WTC11 (cell line): ENCODE data around the gene ABCC9. TPM values are rescaled to one million over a fixed set of nuclear protein-coding genes. Genes with fewer than 3 reads are reported as not detected.

Experiments used
- ATAC-seq: fragments of 200-7000 bp; cut with Tn5 transposase; 2 replicates; pipeline ENCODE4 v1.10.0; 2021; ENCODE audit warnings: mild to moderate bottlenecking, moderate library complexity
- CTCF ChIA-PET: fragments of 300-600 bp; sonication (Branson Sonifier 250); formaldehyde crosslinking; loops from one replicate; lab custom pipeline; 2021; ENCODE audit warnings: antibody characterized with exemption; lab: Charles Lee
- POLR2A ChIA-PET: fragments of 350-600 bp; sonication (Branson Sonifier 250); formaldehyde crosslinking; loops from one replicate; lab custom pipeline; 2021; ENCODE audit warnings: antibody characterized with exemption; lab: Charles Lee
- DNase-seq: peaks from one replicate; pipeline ENCODE4 v3.0.0; 2021; ENCODE audit warnings: low spot score
- H3K27ac Mint-ChIP-seq: 2 replicates; pipeline ENCODE4 v1.8.0; 2021; ENCODE audit warnings: mixed read lengths
- H3K27me3 Mint-ChIP-seq: 2 replicates; pipeline ENCODE4 v1.8.0; 2021; ENCODE audit warnings: low read depth, mild to moderate bottlenecking, moderate library complexity, mixed read lengths
- H3K36me3 Mint-ChIP-seq: 2 replicates; pipeline ENCODE4 v1.8.0; 2021; ENCODE audit warnings: mixed read lengths
- H3K4me1 Mint-ChIP-seq: 2 replicates; pipeline ENCODE4 v1.8.0; 2022; ENCODE audit warnings: mixed read lengths
- H3K4me3 Mint-ChIP-seq: 2 replicates; pipeline ENCODE4 v1.8.0; 2021; ENCODE audit warnings: mild to moderate bottlenecking, moderate library complexity, mixed read lengths
- H3K9me3 Mint-ChIP-seq: 2 replicates; pipeline ENCODE4 v1.8.0; 2021; ENCODE audit warnings: mixed read lengths
- AR ChIP-seq: fragments of 250-450 bp; sonication (Bioruptor Pico); IDR thresholded peaks from 2 replicates; pipeline ENCODE4 v1.9.0; 2021; ENCODE audit warnings: mild to moderate bottlenecking
- ATF6 ChIP-seq: sonication (generic); formaldehyde crosslinking; IDR thresholded peaks from 2 replicates; pipeline ENCODE4 v1.8.1; 2023; ENCODE audit warnings: mild to moderate bottlenecking, missing genetic modification reagents
- CBFB ChIP-seq: sonication (generic); formaldehyde crosslinking; IDR thresholded peaks from 2 replicates; pipeline ENCODE4 v1.8.1; 2022; ENCODE audit warnings: mild to moderate bottlenecking, low read depth, missing genetic modification reagents
- CTCF ChIP-seq: fragments of 200-600 bp; IDR thresholded peaks from 2 replicates; pipeline ENCODE4 v1.8.0; 2022; ENCODE audit warnings: antibody characterized with exemption
- E2F1 ChIP-seq: sonication (generic); formaldehyde crosslinking; IDR thresholded peaks from 2 replicates; pipeline ENCODE4 v1.8.0; 2022; ENCODE audit warnings: mild to moderate bottlenecking, missing genetic modification reagents
- ETV6 ChIP-seq: sonication (generic); formaldehyde crosslinking; IDR thresholded peaks from 2 replicates; pipeline ENCODE4 v1.8.1; 2022; ENCODE audit warnings: mild to moderate bottlenecking, missing genetic modification reagents
- FOXK1 ChIP-seq: sonication (generic); formaldehyde crosslinking; IDR thresholded peaks from 2 replicates; pipeline ENCODE4 v1.8.0; 2022; ENCODE audit warnings: mild to moderate bottlenecking, moderate library complexity, missing genetic modification reagents
- GRHL2 ChIP-seq: fragments of 250-450 bp; sonication (Bioruptor Pico); IDR thresholded peaks from 2 replicates; pipeline ENCODE4 v1.8.0; 2022; ENCODE audit warnings: mild to moderate bottlenecking, moderate library complexity; ENCODE audit not compliant: insufficient replicate concordance, severe bottlenecking
- IRF2 ChIP-seq: sonication (generic); formaldehyde crosslinking; IDR thresholded peaks from 2 replicates; pipeline ENCODE4 v1.8.0; 2022; ENCODE audit warnings: low read depth, missing genetic modification reagents, borderline replicate concordance
- MXD4 ChIP-seq: fragments of 250-450 bp; sonication (Bioruptor Pico); IDR thresholded peaks from 2 replicates; pipeline ENCODE4 v1.8.0; 2021; ENCODE audit warnings: mild to moderate bottlenecking, moderate library complexity, borderline replicate concordance
- NR2C2 ChIP-seq: sonication (generic); formaldehyde crosslinking; IDR thresholded peaks from 2 replicates; pipeline ENCODE4 v1.8.0; 2022; ENCODE audit warnings: mild to moderate bottlenecking, missing genetic modification reagents
- OVOL2 ChIP-seq: fragments of 250-450 bp; sonication (Bioruptor Pico); IDR thresholded peaks from 2 replicates; pipeline ENCODE4 v1.9.0; 2021; ENCODE audit warnings: mild to moderate bottlenecking, borderline replicate concordance
- STAT6 ChIP-seq: sonication (generic); formaldehyde crosslinking; conservative IDR thresholded peaks from 2 replicates; pipeline ENCODE4 v1.8.1; 2023; ENCODE audit warnings: mild to moderate bottlenecking, low read depth, missing genetic modification reagents, moderate library complexity
- TEAD4 ChIP-seq: sonication (generic); formaldehyde crosslinking; IDR thresholded peaks from 2 replicates; pipeline ENCODE4 v1.8.0; 2022; ENCODE audit warnings: mild to moderate bottlenecking, missing genetic modification reagents
- TP53 ChIP-seq: sonication (generic); formaldehyde crosslinking; IDR thresholded peaks from 2 replicates; pipeline ENCODE4 v1.8.1; 2023; ENCODE audit warnings: mild to moderate bottlenecking, missing genetic modification reagents
- USF2 ChIP-seq: sonication (generic); formaldehyde crosslinking; IDR thresholded peaks from 2 replicates; pipeline ENCODE4 v1.8.1; 2023; ENCODE audit warnings: mild to moderate bottlenecking, missing genetic modification reagents, moderate library complexity
- ZNF138 ChIP-seq: sonication (generic); formaldehyde crosslinking; conservative IDR thresholded peaks from 2 replicates; pipeline ENCODE4 v1.8.1; 2022; ENCODE audit warnings: mild to moderate bottlenecking, moderate library complexity, missing genetic modification reagents
- ZNF232 ChIP-seq: sonication (generic); formaldehyde crosslinking; IDR thresholded peaks from 2 replicates; pipeline ENCODE4 v1.8.0; 2022; ENCODE audit warnings: mild to moderate bottlenecking, missing genetic modification reagents
- total RNA-seq: library from RNA; stranded (reverse); gene quantifications from 3 replicates; pipeline ENCODE4 v1.2.3, GENCODE V29; 2021

The ABCC9 gene
- total RNA-seq, 1 experiment from 2014 or later = 0.04 TPM

- ATAC-seq (peak; percentile 40; the same call in 1 of the 2 replicates), DNase-seq (no peak)
- Mint-ChIP-seq H3K9me3 (no peaks in the 10 kb centered on the region), H3K27ac (no peak overlapping the region), H3K36me3 (no peaks in the 10 kb centered on the region), H3K4me3 (peak overlapping the region; percentile 5), H3K27me3 (peaks cover 52% of the 10 kb centered on the region), H3K4me1 (peaks cover 19% of the 10 kb centered on the region)
- ChIA-PET CTCF (interaction anchor here (0.6 kb wide), 1 partner anchor 424 kb away, joined by 3 read pairs; no protein-coding TSS in a partner anchor), POLR2A (no interaction called here)
- TF ChIP-seq USF2 (CRISPR knock-in tag) (peak; percentile 41; the same call in 1 of the 2 replicates), MXD4 (CRISPR knock-in tag) (no peak)
These were observed 1.8 kb downstream of the ABCC9 start for GRCh38 chr12:21939435-21939834.

- CTCF ChIA-PET = no interaction called here
- POLR2A ChIA-PET = no interaction called here
- peaks cover 19% of the 10 kb centered on the region for H3K4me1 Mint-ChIP-seq
- no peak for DNase-seq
- no peak for ATAC-seq
- no peak overlapping the region for H3K4me3 Mint-ChIP-seq
- H3K27ac Mint-ChIP-seq = no peak overlapping the region
- H3K9me3 Mint-ChIP-seq = no peaks in the 10 kb centered on the region
- H3K27me3 Mint-ChIP-seq = peaks cover 48% of the 10 kb centered on the region
- H3K36me3 Mint-ChIP-seq = no peaks in the 10 kb centered on the region
- TF ChIP-seq E2F1 (CRISPR knock-in tag) (no peak), ZNF232 (CRISPR knock-in tag) (no peak)
These were observed 2.3 kb downstream of the ABCC9 start for GRCh38 chr12:21938879-21939278.

- Mint-ChIP-seq H3K27ac (no peak overlapping the region), H3K4me3 (no peak overlapping the region), H3K4me1 (peaks cover 5% of the 10 kb centered on the region), H3K27me3 (peaks cover 3% of the 10 kb centered on the region; the same call in 1 of the 2 replicates), H3K36me3 (no peaks in the 10 kb centered on the region), H3K9me3 (peaks cover 8% of the 10 kb centered on the region)
- POLR2A ChIA-PET = no interaction called here
- no peak for TF ChIP-seq TEAD4 (CRISPR knock-in tag)
- TF ChIP-seq ZNF138 (CRISPR knock-in tag) = no peak
- no peak for TF ChIP-seq NR2C2 (CRISPR knock-in tag)
- ATAC-seq (no peak), DNase-seq (no peak)
- CTCF ChIA-PET = interaction anchor here (1.0 kb wide), 1 partner anchor 8 kb away, joined by 3 read pairs; no protein-coding TSS in a partner anchor
These were observed 7.1 kb downstream of the ABCC9 start for GRCh38 chr12:21934173-21934572.

- H3K27ac Mint-ChIP-seq = no peak overlapping the region
- peaks cover 8% of the 10 kb centered on the region for H3K9me3 Mint-ChIP-seq
- H3K4me1 Mint-ChIP-seq = 0 out of 2 replicates have a peak, but pooled peaks cover 4% of the 10 kb centered on the region
- no peak for DNase-seq
- CTCF ChIA-PET = interaction anchor here (1.0 kb wide), 1 partner anchor 9 kb away, joined by 3 read pairs; no protein-coding TSS in a partner anchor
- no peak for ATAC-seq
- no peaks in the 10 kb centered on the region for H3K36me3 Mint-ChIP-seq
- POLR2A ChIA-PET = no interaction called here
- H3K4me3 Mint-ChIP-seq = no peak overlapping the region
- no peaks in the 10 kb centered on the region for H3K27me3 Mint-ChIP-seq
- TF ChIP-seq IRF2 (CRISPR knock-in tag) (no peak), ATF6 (no peak), AR (CRISPR knock-in tag) (no peak), CTCF (no peak), STAT6 (CRISPR knock-in tag) (no peak), CBFB (CRISPR knock-in tag) (no peak), ETV6 (no peak), OVOL2 (CRISPR knock-in tag) (no peak), FOXK1 (CRISPR knock-in tag) (no peak), GRHL2 (CRISPR knock-in tag) (no peak), TP53 (CRISPR knock-in tag) (no peak)
These were observed 7.6 kb downstream of the ABCC9 start for GRCh38 chr12:21933656-21934055.
